ENCODE measurements around the gene DOCK3.
"Not testable (repeated sequence)": the region's sequence is repeated elsewhere in the genome, so short reads cannot be mapped to it uniquely, and the experiment has no call there.

DOCK3 gene

GRCh38 chr3:51386852-51387229, 712.1 kb downstream of the DOCK3 start:
- no peak for DNase-seq (ENCODE audit: low read depth)

GRCh38 chr3:51387281-51387680, 712.6 kb downstream of the DOCK3 start:
- DNase-seq (ENCODE audit: low read depth): not testable (repeated sequence)

- DNase-seq (ENCODE audit: low read depth): no peak
These were observed 713.7 kb downstream of the DOCK3 start for GRCh38 chr3:51388286-51389029.

GRCh38 chr3:51389423-51390183, 714.9 kb downstream of the DOCK3 start:
- DNase-seq (ENCODE audit: low read depth): no peak

- no peak for DNase-seq (ENCODE audit: low read depth)
These were observed 715.7 kb downstream of the DOCK3 start for GRCh38 chr3:51390246-51391074.

- DNase-seq (ENCODE audit: low read depth): peak; percentile 93
These were observed 716.4 kb downstream of the DOCK3 start, which contains the start of gene RBM15B for GRCh38 chr3:51391075-51391565. RBM15B (plus strand) TSS chr3:51391285; CDS start chr3:51391400, 115 bp downstream.

- no peak for DNase-seq (ENCODE audit: low read depth)
These were observed 717.0 kb downstream of the DOCK3 start for GRCh38 chr3:51391566-51392354.

GRCh38 chr3:51392355-51393133, 717.8 kb downstream of the DOCK3 start:
- DNase-seq (ENCODE audit: low read depth): no peak

- DNase-seq (ENCODE audit: low read depth): no peak
These were observed 718.4 kb downstream of the DOCK3 start for GRCh38 chr3:51393134-51393495.

- no peak for DNase-seq (ENCODE audit: low read depth)
These were observed 718.8 kb downstream of the DOCK3 start for GRCh38 chr3:51393564-51393963.

GRCh38 chr3:51394541-51394940, 719.8 kb downstream of the DOCK3 start:
- no peak for DNase-seq (ENCODE audit: low read depth)

- DNase-seq (ENCODE audit: low read depth): no peak
These were observed 720.9 kb downstream of the DOCK3 start for GRCh38 chr3:51395493-51396213.

- no peak for DNase-seq (ENCODE audit: low read depth)
These were observed 721.7 kb downstream of the DOCK3 start for GRCh38 chr3:51396401-51396800.

GRCh38 chr3:51397392-51397791, 722.7 kb downstream of the DOCK3 start:
- DNase-seq (ENCODE audit: low read depth): no peak

GRCh38 chr3:51398595-51399310, 724.0 kb downstream of the DOCK3 start:
- no peak for DNase-seq (ENCODE audit: low read depth)

- DNase-seq (ENCODE audit: low read depth): no peak
These were observed 725.4 kb downstream of the DOCK3 start for GRCh38 chr3:51400166-51400565.

GRCh38 chr3:51401735-51402134, 727.0 kb downstream of the DOCK3 start:
- no peak for DNase-seq (ENCODE audit: low read depth)

GRCh38 chr3:51403675-51404074, 728.9 kb downstream of the DOCK3 start:
- no peak for DNase-seq (ENCODE audit: low read depth)

GRCh38 chr3:51408021-51408420, 733.3 kb downstream of the DOCK3 start:
- no peak for DNase-seq (ENCODE audit: low read depth)

All from stromal cell of bone marrow (primary cell).